Endodermal cell (in vitro differentiated cells): ENCODE measurements around the gene ITGB7. TPM values are rescaled to one million over a fixed set of nuclear protein-coding genes. Genes with fewer than 3 reads are reported as not detected.
"Not testable (repeated sequence)": the region's sequence is repeated elsewhere in the genome, so short reads cannot be mapped to it uniquely, and the experiment has no call there.

Experiments used
- DNase-seq: peaks from one replicate; pipeline ENCODE4 v3.0.0-alpha.2; 2017
- H3K27ac ChIP-seq: 2 replicates; pipeline ENCODE4 v1.5.1; 2013; ENCODE audit warnings: mild to moderate bottlenecking, low read depth, low read length, moderate library complexity
- H3K27me3 ChIP-seq: 2 replicates; pipeline ENCODE4 v1.6.1; 2013; ENCODE audit warnings: mild to moderate bottlenecking, low read length, moderate library complexity; ENCODE audit not compliant: insufficient read depth, control insufficient read depth, poor library complexity, severe bottlenecking
- H3K36me3 ChIP-seq: 2 replicates; pipeline ENCODE4 v1.7.0; 2013; ENCODE audit warnings: mild to moderate bottlenecking, low read length, moderate library complexity; ENCODE audit not compliant: control insufficient read depth, insufficient read depth
- H3K4me1 ChIP-seq: one replicate; pipeline ENCODE4 v1.7.0; 2013; ENCODE audit warnings: low read length; ENCODE audit not compliant: control insufficient read depth, insufficient read depth
- H3K4me3 ChIP-seq: 2 replicates; pipeline ENCODE4 v1.5.1; 2013; ENCODE audit warnings: mild to moderate bottlenecking, low read length, moderate library complexity
- H3K9ac ChIP-seq: 2 replicates; pipeline ENCODE4 v1.6.1; 2013; ENCODE audit warnings: mild to moderate bottlenecking, low read length, moderate library complexity; ENCODE audit not compliant: poor library complexity, severe bottlenecking; ENCODE audit errors: extremely low read depth
- H3K9me3 ChIP-seq: 2 replicates; pipeline ENCODE4 v1.6.1; 2013; ENCODE audit warnings: mild to moderate bottlenecking, low read length, moderate library complexity; ENCODE audit not compliant: control insufficient read depth
- H3K27ac Mint-ChIP-seq: 2 replicates; pipeline ENCODE4 v1.8.0; 2020; ENCODE audit warnings: mixed read lengths
- H3K27me3 Mint-ChIP-seq: 2 replicates; pipeline ENCODE4 v1.8.0; 2021; ENCODE audit warnings: mild to moderate bottlenecking, mixed read lengths; ENCODE audit not compliant: insufficient read depth
- H3K36me3 Mint-ChIP-seq: 2 replicates; pipeline ENCODE4 v1.8.0; 2020; ENCODE audit warnings: low read depth, mixed read lengths
- H3K4me1 Mint-ChIP-seq: 2 replicates; pipeline ENCODE4 v1.8.0; 2020; ENCODE audit warnings: mixed read lengths
- H3K4me3 Mint-ChIP-seq: 2 replicates; pipeline ENCODE4 v1.8.0; 2020; ENCODE audit warnings: mild to moderate bottlenecking, moderate library complexity, mixed read lengths
- H3K9me3 Mint-ChIP-seq: 2 replicates; pipeline ENCODE4 v1.8.0; 2020; ENCODE audit warnings: mild to moderate bottlenecking, mixed read lengths
- CTCF ChIP-seq: fragments of 200-600 bp; sonication (generic); conservative IDR thresholded peaks from 2 replicates; pipeline ENCODE4 v1.5.0; 2021; ENCODE audit warnings: antibody characterized with exemption, mild to moderate bottlenecking
- WGBS, 2 experiments: methylation state at CpG; one replicate each; pipeline versions ENCODE4 v1.1.5 to v1.1.7; 2013; ENCODE audit warnings: missing lambda C conversion rate in 2 of 2, mixed read lengths in 1 of 2; ENCODE audit not compliant: insufficient coverage in 1 of 2, insufficient read length in 1 of 2; 5-methylcytosine and 5-hydroxymethylcytosine counted together
- total RNA-seq, 2 donors: library from RNA; stranded (reverse); fragmentation: NEBNext Ultra II Directional in 1 of 2; extraction: Animal tissue kit (Norgen Biotek cat#: 25700) in 1 of 2; gene quantifications; 2 replicates in 1 of 2; 3 replicates in 1 of 2; pipeline ENCODE4 v1.2.1, GENCODE V29; 2021

The ITGB7 gene
- total RNA-seq, 2 donors from 2014 or later: 1.4 TPM

- H3K9me3 Mint-ChIP-seq: no peaks in the 10 kb centered on the region
- H3K4me3 Mint-ChIP-seq: peak overlapping the region; percentile 87
- Histone ChIP-seq H3K27me3 (no peaks in the 10 kb centered on the region), H3K9me3 (peaks cover 8% of the 10 kb centered on the region), H3K36me3 (peaks cover 33% of the 10 kb centered on the region), H3K4me3 (peak overlapping the region; percentile 86), H3K9ac (peak overlapping the region; percentile 73), H3K4me1 (peaks cover 4% of the 10 kb centered on the region), H3K27ac (peak overlapping the region; percentile 92)
- peaks cover 29% of the 10 kb centered on the region for H3K36me3 Mint-ChIP-seq
- peak overlapping the region; percentile 94 for H3K27ac Mint-ChIP-seq
- no peak for DNase-seq
- H3K27me3 Mint-ChIP-seq: peaks cover 10% of the 10 kb centered on the region
- WGBS, 2 experiments: 12 to 23% methylated on average over 10 to 12 of the region's 12 CpGs
- no peak for TF ChIP-seq CTCF
- peaks cover 31% of the 10 kb centered on the region for H3K4me1 Mint-ChIP-seq
Measured at GRCh38 chr12:53179687-53180219, 27.3 kb downstream of the ITGB7 start.

GRCh38 chr12:53178803-53179202 lies 28.2 kb downstream of the ITGB7 start:
- DNase-seq, H3K4me3 ChIP-seq, H3K27ac ChIP-seq, H3K9me3 ChIP-seq, H3K9me3 Mint-ChIP-seq, H3K9ac ChIP-seq, H3K4me1 ChIP-seq, H3K27me3 ChIP-seq, H3K27ac Mint-ChIP-seq: not testable (repeated sequence)
- H3K36me3 Mint-ChIP-seq: peaks cover 23% of the 10 kb centered on the region
- 96% methylated on average over 10 to 14 of the region's 14 CpGs for WGBS, 2 experiments
- H3K4me3 Mint-ChIP-seq: peak overlapping the region; percentile 87
- H3K36me3 ChIP-seq: peaks cover 23% of the 10 kb centered on the region
- H3K4me1 Mint-ChIP-seq: peaks cover 33% of the 10 kb centered on the region
- peaks cover 17% of the 10 kb centered on the region for H3K27me3 Mint-ChIP-seq

- not testable (repeated sequence) for H3K4me3 Mint-ChIP-seq, H3K36me3 ChIP-seq, H3K27ac ChIP-seq, H3K27me3 ChIP-seq, H3K4me1 ChIP-seq, H3K4me3 ChIP-seq, H3K27ac Mint-ChIP-seq, H3K9me3 Mint-ChIP-seq, DNase-seq, H3K9me3 ChIP-seq, H3K9ac ChIP-seq
- Mint-ChIP-seq H3K36me3 (peaks cover 12% of the 10 kb centered on the region), H3K27me3 (peaks cover 30% of the 10 kb centered on the region), H3K4me1 (peaks cover 35% of the 10 kb centered on the region)
- WGBS, 2 experiments: 60 to 88% methylated on average over 1 to 4 of the region's 6 CpGs
Measured at GRCh38 chr12:53177447-53177846, 29.6 kb downstream of the ITGB7 start.

- peaks cover 5% of the 10 kb centered on the region for H3K36me3 Mint-ChIP-seq
- peaks cover 3% of the 10 kb centered on the region for H3K36me3 ChIP-seq
- no peak for DNase-seq
- H3K9me3 ChIP-seq: peaks cover 2% of the 10 kb centered on the region
- H3K4me3 ChIP-seq: no peak overlapping the region
- no peak overlapping the region for H3K9ac ChIP-seq
- H3K27me3 Mint-ChIP-seq: peaks cover 37% of the 10 kb centered on the region
- no peaks in the 10 kb centered on the region for H3K9me3 Mint-ChIP-seq
- H3K4me3 Mint-ChIP-seq: no peak overlapping the region
- 83 to 100% methylated on average over 2 of the region's 3 CpGs for WGBS, 2 experiments
- H3K4me1 ChIP-seq: peaks cover 4% of the 10 kb centered on the region
- no peaks in the 10 kb centered on the region for H3K27me3 ChIP-seq
- H3K27ac Mint-ChIP-seq: no peak overlapping the region
- no peak for TF ChIP-seq CTCF
- H3K27ac ChIP-seq: no peak overlapping the region
- peaks cover 32% of the 10 kb centered on the region for H3K4me1 Mint-ChIP-seq
Measured at GRCh38 chr12:53176750-53177149, 30.3 kb downstream of the ITGB7 start.
